Cardiac muscle cell (in vitro differentiated cells and primary cell): ENCODE data around the gene SYPL2. TPM values are rescaled to one million over a fixed set of nuclear protein-coding genes. Genes with fewer than 3 reads are reported as not detected.

Experiments
- DNase-seq, 2 donors: peaks; one replicate each; pipeline versions ENCODE4 v3.0.0 to v3.0.0-alpha.2; 2010 to 2017; ENCODE audit warnings: low read depth in 1 of 2, low spot score in 1 of 2
- H3K27ac ChIP-seq: fragments of 200-600 bp; sonication (generic); 2 replicates; pipeline ENCODE4 v1.5.1; 2016
- H3K27me3 ChIP-seq: fragments of 200-600 bp; sonication (generic); 2 replicates; pipeline ENCODE4 v1.6.0; 2016; ENCODE audit warnings: control low read depth
- H3K36me3 ChIP-seq: fragments of 200-600 bp; sonication (generic); 2 replicates; pipeline ENCODE4 v1.5.1; 2016; ENCODE audit warnings: control low read depth
- H3K4me1 ChIP-seq: fragments of 200-600 bp; sonication (generic); 2 replicates; pipeline ENCODE4 v1.8.1; 2017; ENCODE audit warnings: low read depth, mild to moderate bottlenecking, mixed run types
- H3K4me3 ChIP-seq: fragments of 200-600 bp; sonication (generic); 2 replicates; pipeline ENCODE4 v1.5.1; 2016; ENCODE audit warnings: mild to moderate bottlenecking
- H3K9me3 ChIP-seq: fragments of 200-600 bp; sonication (generic); 2 replicates; pipeline ENCODE4 v1.5.1; 2017; ENCODE audit warnings: low read depth, mild to moderate bottlenecking, control low read depth
- polyA plus RNA-seq: library from polyadenylated mRNA; unstranded; fragments of >200 nt; fragmentation: Nextera tagmentation; extraction: Ambion mirVana; gene quantifications from 2 replicates; pipeline ENCODE4 v1.2.1, GENCODE V29; 2016
- total RNA-seq: library from RNA; depleted of rRNA; stranded (reverse); fragments of >200 nt; gene quantifications from 2 replicates; pipeline ENCODE4 v1.2.3, GENCODE V29; 2016
- TF ChIP-seq, protein P1 (sequence below): IDR thresholded peaks from 2 replicates; pipeline ENCODE4 v1.5.1; 2012; ENCODE audit warnings: low read depth, mild to moderate bottlenecking, low read length

The SYPL2 gene
- total and polyA plus RNA-seq, 2 experiments from 2014 or later: 10.7 to 27.3 TPM

DNA sequence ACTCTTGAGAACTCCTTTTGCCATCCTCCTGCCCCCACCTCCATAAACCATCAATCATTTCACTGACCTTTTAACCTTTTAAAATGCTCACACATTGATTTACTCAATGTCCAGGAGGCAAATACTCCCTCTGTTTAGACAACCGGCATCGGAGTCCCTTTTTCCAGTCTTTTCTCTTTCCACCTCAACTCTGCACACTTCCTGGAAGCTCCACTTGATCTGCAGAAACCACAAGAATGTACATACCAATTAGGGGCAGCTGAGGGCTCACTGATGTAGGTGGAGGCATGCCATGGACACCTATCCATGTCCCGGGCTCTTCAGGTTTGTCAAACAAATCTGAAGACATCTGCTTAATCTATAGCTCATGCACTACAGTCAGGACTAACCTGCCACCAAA is 48.5 kb downstream of the SYPL2 start:
- TF ChIP-seq, protein P1, sequence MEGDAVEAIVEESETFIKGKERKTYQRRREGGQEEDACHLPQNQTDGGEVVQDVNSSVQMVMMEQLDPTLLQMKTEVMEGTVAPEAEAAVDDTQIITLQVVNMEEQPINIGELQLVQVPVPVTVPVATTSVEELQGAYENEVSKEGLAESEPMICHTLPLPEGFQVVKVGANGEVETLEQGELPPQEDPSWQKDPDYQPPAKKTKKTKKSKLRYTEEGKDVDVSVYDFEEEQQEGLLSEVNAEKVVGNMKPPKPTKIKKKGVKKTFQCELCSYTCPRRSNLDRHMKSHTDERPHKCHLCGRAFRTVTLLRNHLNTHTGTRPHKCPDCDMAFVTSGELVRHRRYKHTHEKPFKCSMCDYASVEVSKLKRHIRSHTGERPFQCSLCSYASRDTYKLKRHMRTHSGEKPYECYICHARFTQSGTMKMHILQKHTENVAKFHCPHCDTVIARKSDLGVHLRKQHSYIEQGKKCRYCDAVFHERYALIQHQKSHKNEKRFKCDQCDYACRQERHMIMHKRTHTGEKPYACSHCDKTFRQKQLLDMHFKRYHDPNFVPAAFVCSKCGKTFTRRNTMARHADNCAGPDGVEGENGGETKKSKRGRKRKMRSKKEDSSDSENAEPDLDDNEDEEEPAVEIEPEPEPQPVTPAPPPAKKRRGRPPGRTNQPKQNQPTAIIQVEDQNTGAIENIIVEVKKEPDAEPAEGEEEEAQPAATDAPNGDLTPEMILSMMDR: no peak
- H3K27me3 ChIP-seq: peaks cover 33% of the 10 kb centered on the region
- H3K36me3 ChIP-seq: no peaks in the 10 kb centered on the region
- H3K4me3 ChIP-seq: no peak overlapping the region
- H3K9me3 ChIP-seq: no peaks in the 10 kb centered on the region
- no peaks in the 10 kb centered on the region for H3K4me1 ChIP-seq
- no peak overlapping the region for H3K27ac ChIP-seq
- DNase-seq: no peak

GRCh38 chr1:109516872-109517271 is 50.5 kb downstream of the SYPL2 start:
- Histone ChIP-seq H3K36me3 (no peaks in the 10 kb centered on the region), H3K4me3 (no peak overlapping the region), H3K4me1 (no peaks in the 10 kb centered on the region), H3K27ac (no peak overlapping the region), H3K27me3 (peaks cover 22% of the 10 kb centered on the region), H3K9me3 (no peaks in the 10 kb centered on the region)
- DNase-seq: no peak
- TF ChIP-seq, protein P1: no peak

- Histone ChIP-seq H3K4me1 (no peaks in the 10 kb centered on the region), H3K27me3 (peaks cover 18% of the 10 kb centered on the region), H3K27ac (no peak overlapping the region), H3K9me3 (no peaks in the 10 kb centered on the region), H3K36me3 (no peaks in the 10 kb centered on the region), H3K4me3 (no peak overlapping the region)
- TF ChIP-seq, protein P1: no peak
- DNase-seq: no peak
These were observed 51.0 kb downstream of the SYPL2 start for GRCh38 chr1:109517337-109517736.

DNA sequence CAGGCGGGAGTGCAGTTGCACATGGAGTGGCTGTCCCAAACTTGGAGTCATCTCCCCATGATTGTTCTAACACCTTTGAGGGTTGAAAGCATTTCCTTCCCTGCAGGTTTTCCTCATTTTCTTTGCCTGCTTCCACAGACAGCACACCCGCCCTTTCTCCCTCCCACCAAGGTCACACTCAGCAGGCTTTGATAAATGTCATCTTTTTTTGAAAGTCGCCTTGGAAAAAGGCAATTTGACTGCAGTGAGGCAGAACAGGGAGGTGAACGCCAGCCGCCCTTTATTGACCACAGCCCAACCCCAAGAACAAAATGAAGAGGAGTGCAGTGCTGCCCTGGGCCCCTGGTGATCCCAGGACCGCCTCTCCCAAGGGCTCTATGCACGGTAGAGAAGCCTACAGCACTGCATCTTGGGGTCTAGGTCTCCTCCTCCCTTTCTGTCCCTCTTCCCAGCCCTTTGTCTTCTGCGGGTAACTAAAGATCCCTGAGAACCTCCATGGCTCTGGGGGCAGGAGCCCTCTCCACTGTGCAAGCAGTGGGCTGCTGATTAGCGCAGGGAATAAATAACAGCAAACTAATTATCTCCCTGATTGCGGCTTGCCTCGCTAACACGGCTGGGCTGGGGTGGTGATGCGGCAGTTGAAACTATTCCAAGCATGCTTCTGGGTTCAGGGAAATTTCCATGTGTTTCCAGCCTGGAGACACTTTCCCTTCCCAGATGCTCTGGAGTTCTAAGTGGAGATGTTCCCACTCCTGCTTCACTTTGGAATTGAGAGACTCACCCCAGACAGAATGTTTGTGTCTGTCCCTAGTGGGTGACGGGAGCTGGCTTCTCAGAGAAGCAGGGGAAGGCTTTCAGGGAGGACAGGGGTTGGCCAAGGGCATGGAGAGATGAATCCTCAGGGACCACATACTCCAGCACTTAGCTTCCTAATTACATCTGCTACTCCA is 54.9 kb downstream of the SYPL2 start:
- H3K36me3 ChIP-seq: no peaks in the 10 kb centered on the region
- H3K4me1 ChIP-seq: no peaks in the 10 kb centered on the region
- no peak overlapping the region for H3K27ac ChIP-seq
- peaks cover 3% of the 10 kb centered on the region for H3K27me3 ChIP-seq
- H3K9me3 ChIP-seq: no peaks in the 10 kb centered on the region
- TF ChIP-seq, protein P1: no peak
- no peak overlapping the region for H3K4me3 ChIP-seq
- DNase-seq: no peak

DNA sequence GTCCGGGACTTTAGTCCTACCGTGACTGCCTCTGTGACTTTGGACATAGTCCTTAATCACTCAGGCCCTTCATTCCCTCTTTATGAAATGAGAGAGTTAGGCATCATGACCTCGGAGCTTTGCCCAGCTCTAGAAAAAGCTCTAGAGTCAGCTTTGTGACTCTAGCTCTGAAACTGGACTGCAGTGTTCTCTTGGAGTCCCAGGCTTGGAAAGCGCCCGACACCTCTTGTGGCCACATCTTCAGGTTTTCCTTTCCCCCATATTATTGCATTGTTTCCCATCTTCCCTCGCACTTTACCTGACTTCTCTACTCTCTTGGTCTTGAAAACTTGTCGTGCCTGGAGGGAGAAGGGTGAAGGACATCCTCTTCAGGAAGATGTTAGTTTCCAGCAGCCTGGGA is 55.7 kb downstream of the SYPL2 start:
- Histone ChIP-seq H3K4me1 (no peaks in the 10 kb centered on the region), H3K36me3 (no peaks in the 10 kb centered on the region), H3K4me3 (no peak overlapping the region), H3K27me3 (peaks cover 3% of the 10 kb centered on the region), H3K27ac (no peak overlapping the region), H3K9me3 (no peaks in the 10 kb centered on the region)
- TF ChIP-seq, protein P1: no peak
- no peak for DNase-seq
